ENCODE measurements around the gene TRPM2. TPM values are rescaled to one million over a fixed set of nuclear protein-coding genes. Genes with fewer than 3 reads are reported as not detected.

Gene TRPM2
- total and polyA plus RNA-seq, 2 of the 13 experiments (the other 11 are each of a cell fraction or from before 2014, with no cell fraction given) = 0.07 to 0.20 TPM

GRCh38 chr21:44448651-44449131, 95.3 kb downstream of the TRPM2 start (continued):
- TF ChIP-seq GMEB2 (CRISPR knock-in tag; IDR thresholded peaks at IDR 0.05; ENCODE audit: low read depth) (no peak), ZSCAN20 (CRISPR knock-in tag; IDR thresholded peaks at IDR 0.05; ENCODE audit: borderline replicate concordance) (no peak), ZNF691 (CRISPR knock-in tag; IDR thresholded peaks at IDR 0.05; ENCODE audit: borderline replicate concordance, low read depth) (no peak), RFXANK (CRISPR knock-in tag; IDR thresholded peaks at IDR 0.05) (no peak), SRSF4 (IDR thresholded peaks at IDR 0.05; ENCODE audit: low read depth, low read length, poor library complexity, severe bottlenecking) (no peak), MZF1 (CRISPR knock-in tag; IDR thresholded peaks at IDR 0.05; ENCODE audit: borderline replicate concordance) (no peak), HMGA1 (CRISPR knock-in tag; conservative IDR thresholded peaks at IDR 0.05) (no peak), ZNF382 (CRISPR knock-in tag; IDR thresholded peaks at IDR 0.05; ENCODE audit: borderline replicate concordance) (no peak), HMG20A (CRISPR knock-in tag; IDR thresholded peaks at IDR 0.05; ENCODE audit: borderline replicate concordance) (no peak), TEF (CRISPR knock-in tag; IDR thresholded peaks at IDR 0.05) (no peak), ZNF234 (CRISPR knock-in tag; conservative IDR thresholded peaks at IDR 0.05) (no peak), UBTF (CRISPR knock-in tag; IDR thresholded peaks at IDR 0.05) (0 out of 2 replicates have a peak, but pooled peaks have one; percentile 26), ATRX (CRISPR knock-in tag; IDR thresholded peaks at IDR 0.05; ENCODE audit: borderline replicate concordance) (no peak), IKZF4 (CRISPR knock-in tag; IDR thresholded peaks at IDR 0.05; ENCODE audit: borderline replicate concordance, low read depth, not compliant biosample characterization) (no peak), ZNF460 (CRISPR knock-in tag; IDR thresholded peaks at IDR 0.05; ENCODE audit: borderline replicate concordance) (0 out of 2 replicates have a peak, but pooled peaks have one; percentile 16), ZBTB7A (CRISPR knock-in tag; IDR thresholded peaks at IDR 0.05) (peak; percentile 93), ZNF569 (CRISPR knock-in tag; IDR thresholded peaks at IDR 0.05; ENCODE audit: borderline replicate concordance) (no peak), KLF6 (CRISPR knock-in tag; IDR thresholded peaks at IDR 0.05) (no peak), ZBTB1 (CRISPR knock-in tag; IDR thresholded peaks at IDR 0.05; ENCODE audit: borderline replicate concordance) (no peak), ZNF761 (CRISPR knock-in tag; conservative IDR thresholded peaks at IDR 0.05) (no peak), ZNF607 (CRISPR knock-in tag; IDR thresholded peaks at IDR 0.05; ENCODE audit: borderline replicate concordance) (no peak), ZBTB39 (CRISPR knock-in tag; IDR thresholded peaks at IDR 0.05) (no peak), ZNF547 (CRISPR knock-in tag; IDR thresholded peaks at IDR 0.05) (no peak; the same call in 1 of the 2 replicates), KMT2A (CRISPR knock-in tag; IDR thresholded peaks at IDR 0.05) (no peak)

Measured in HepG2 (cell line).